T-helper 17 cell (primary cell): ENCODE data around the gene ROR2. TPM values are rescaled to one million over a fixed set of nuclear protein-coding genes. Genes with fewer than 3 reads are reported as not detected.

Experiments used
- ATAC-seq: fragments of 150-1000 bp; cut with Tn5 transposase; 2 replicates; pipeline ENCODE4 v1.10.0; 2021; ENCODE audit warnings: mild to moderate bottlenecking, moderate library complexity
- DNase-seq, 3 donors: peaks; one replicate each; pipeline versions ENCODE4 v3.0.0 to v3.0.0-alpha.2; 2020 to 2021
- H3K9me3 ChIP-seq: one replicate; pipeline ENCODE4 v1.7.0; 2013; ENCODE audit warnings: low read length, mild to moderate bottlenecking; ENCODE audit not compliant: control insufficient read depth, poor library complexity, severe bottlenecking
- H3K27ac Mint-ChIP-seq: one replicate; pipeline ENCODE4 v1.8.0; 2022; ENCODE audit warnings: mild to moderate bottlenecking, moderate library complexity, mixed read lengths
- H3K27me3 Mint-ChIP-seq: one replicate; pipeline ENCODE4 v1.8.0; 2022; ENCODE audit warnings: mixed read lengths
- H3K36me3 Mint-ChIP-seq: one replicate; pipeline ENCODE4 v1.8.0; 2022; ENCODE audit warnings: low read depth, mixed read lengths
- H3K4me1 Mint-ChIP-seq: one replicate; pipeline ENCODE4 v1.8.0; 2022; ENCODE audit warnings: mild to moderate bottlenecking, mixed read lengths
- H3K4me3 Mint-ChIP-seq: one replicate; pipeline ENCODE4 v1.8.0; 2022; ENCODE audit warnings: mild to moderate bottlenecking, moderate library complexity, mixed read lengths
- total RNA-seq, 4 donors: library from RNA in 2 of 4; stranded (reverse) in 2 of 4; gene quantifications; one replicate each; pipeline ENCODE4 v1.2.3 and lab custom pipeline; 2022 to 2026

Gene ROR2
- total RNA-seq, 2 donors from 2014 or later = 0.22 to 0.37 TPM

DNA sequence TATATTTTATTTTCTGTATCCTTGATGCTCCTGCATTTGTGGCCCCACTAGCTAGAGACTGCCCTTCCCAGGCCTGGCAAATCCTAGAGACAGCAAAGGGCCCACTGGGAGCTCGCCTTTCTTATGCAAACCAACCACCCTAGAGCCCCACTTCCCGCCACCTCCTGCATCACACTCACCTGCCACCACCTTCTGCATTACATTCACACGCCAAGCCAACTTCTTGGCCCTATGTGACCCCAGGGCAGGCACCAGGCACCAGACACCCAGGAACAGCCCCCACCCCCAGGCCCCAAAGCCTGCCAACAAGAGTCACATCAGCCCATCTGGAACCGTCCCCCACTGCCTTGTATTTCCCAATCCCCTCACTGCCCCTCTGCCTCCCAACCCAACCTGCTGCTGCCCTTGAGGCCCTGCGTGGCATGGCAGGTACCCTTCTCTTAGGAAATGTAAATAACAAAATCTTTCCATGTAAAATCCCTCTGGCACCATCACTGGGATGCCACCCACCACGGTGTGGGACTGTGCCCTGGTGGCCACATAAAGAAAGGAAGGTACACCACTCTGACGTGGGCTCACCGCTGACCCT is 22.0 kb downstream of the ROR2 start:
- H3K4me3 Mint-ChIP-seq = no peak overlapping the region
- peaks cover 4% of the 10 kb centered on the region for H3K9me3 ChIP-seq
- no peaks in the 10 kb centered on the region for H3K36me3 Mint-ChIP-seq
- ATAC-seq (no peak), DNase-seq (no peak)
- no peaks in the 10 kb centered on the region for H3K4me1 Mint-ChIP-seq
- no peak overlapping the region for H3K27ac Mint-ChIP-seq
- H3K27me3 Mint-ChIP-seq = peaks cover 13% of the 10 kb centered on the region

DNA sequence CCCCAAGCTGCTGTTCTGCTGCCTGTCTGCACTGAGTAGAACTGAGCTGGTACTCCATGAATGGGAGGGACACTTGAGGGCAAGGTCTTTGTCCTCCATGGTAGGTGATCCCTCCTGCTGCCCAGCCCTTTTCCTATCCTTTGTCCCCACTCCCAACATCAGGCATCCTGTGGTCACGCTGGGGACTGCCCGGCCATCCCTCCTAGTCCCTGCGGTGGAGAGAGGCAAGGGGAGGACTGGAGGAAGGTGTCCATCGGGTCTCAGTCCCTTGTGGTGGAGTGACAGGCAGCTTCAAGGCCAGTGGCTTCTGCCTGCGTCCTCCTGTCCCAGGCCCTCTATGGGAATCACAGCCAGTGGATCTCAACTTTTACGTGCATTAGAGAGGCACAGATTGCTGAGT is 25.9 kb downstream of the ROR2 start:
- H3K27ac Mint-ChIP-seq = no peak overlapping the region

DNA sequence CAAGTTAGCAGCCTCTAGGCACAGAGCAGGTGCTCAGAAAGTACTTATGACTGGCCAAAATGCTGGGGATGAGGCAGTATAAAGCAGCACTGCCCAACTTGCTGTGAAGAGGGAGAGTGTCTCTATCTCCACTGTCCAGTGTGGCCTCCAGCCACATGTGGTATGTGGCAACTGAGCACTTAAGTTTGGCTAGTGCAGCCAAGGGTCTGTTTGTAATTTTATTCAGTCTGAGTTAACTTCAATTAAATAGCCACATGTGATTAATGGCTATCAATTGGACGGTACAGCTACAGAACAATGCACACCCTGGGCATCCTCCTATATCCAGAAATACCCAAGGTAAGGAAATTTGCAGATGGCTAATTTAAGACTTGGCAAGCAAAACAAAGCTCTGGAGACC is 26.9 kb downstream of the ROR2 start:
- Mint-ChIP-seq H3K4me1 (peaks cover 2% of the 10 kb centered on the region), H3K4me3 (no peak overlapping the region), H3K27me3 (peaks cover 48% of the 10 kb centered on the region), H3K36me3 (peaks cover 2% of the 10 kb centered on the region), H3K27ac (no peak overlapping the region)
- no peak for DNase-seq
- H3K9me3 ChIP-seq = no peaks in the 10 kb centered on the region
- ATAC-seq = no peak

More for the DNA sequence above, 25.9 kb downstream of the ROR2 start:
- H3K27me3 Mint-ChIP-seq = peaks cover 41% of the 10 kb centered on the region
- H3K4me1 Mint-ChIP-seq = peaks cover 2% of the 10 kb centered on the region
- H3K4me3 Mint-ChIP-seq = no peak overlapping the region
- H3K36me3 Mint-ChIP-seq = peaks cover 2% of the 10 kb centered on the region
- ATAC-seq (no peak), DNase-seq (no peak)
- no peaks in the 10 kb centered on the region for H3K9me3 ChIP-seq

DNA sequence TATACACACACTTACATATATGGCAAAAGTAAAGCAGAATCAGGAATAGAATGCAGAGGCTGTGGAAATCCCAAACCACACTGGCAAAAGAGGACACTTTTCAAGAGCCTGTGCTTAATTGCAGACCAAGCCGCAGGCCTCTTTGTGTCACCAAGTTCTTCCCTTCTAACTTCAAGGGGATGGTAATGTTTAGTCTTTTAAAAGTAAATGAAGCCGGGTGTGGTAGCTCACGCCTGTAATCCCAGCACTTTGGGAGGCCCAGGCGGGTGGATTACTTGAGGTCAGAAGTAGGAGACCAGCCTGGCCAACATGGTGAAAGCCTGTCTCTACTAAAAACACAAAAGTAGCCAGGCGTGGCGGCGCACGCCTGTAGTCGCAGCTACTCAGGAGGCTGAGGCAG is 28.7 kb downstream of the ROR2 start:
- DNase-seq (no peak), ATAC-seq (no peak)
- no peak overlapping the region for H3K27ac Mint-ChIP-seq
- H3K4me3 Mint-ChIP-seq = no peak overlapping the region
- no peaks in the 10 kb centered on the region for H3K9me3 ChIP-seq
- H3K4me1 Mint-ChIP-seq = peaks cover 2% of the 10 kb centered on the region
- peaks cover 7% of the 10 kb centered on the region for H3K36me3 Mint-ChIP-seq
- peaks cover 60% of the 10 kb centered on the region for H3K27me3 Mint-ChIP-seq

DNA sequence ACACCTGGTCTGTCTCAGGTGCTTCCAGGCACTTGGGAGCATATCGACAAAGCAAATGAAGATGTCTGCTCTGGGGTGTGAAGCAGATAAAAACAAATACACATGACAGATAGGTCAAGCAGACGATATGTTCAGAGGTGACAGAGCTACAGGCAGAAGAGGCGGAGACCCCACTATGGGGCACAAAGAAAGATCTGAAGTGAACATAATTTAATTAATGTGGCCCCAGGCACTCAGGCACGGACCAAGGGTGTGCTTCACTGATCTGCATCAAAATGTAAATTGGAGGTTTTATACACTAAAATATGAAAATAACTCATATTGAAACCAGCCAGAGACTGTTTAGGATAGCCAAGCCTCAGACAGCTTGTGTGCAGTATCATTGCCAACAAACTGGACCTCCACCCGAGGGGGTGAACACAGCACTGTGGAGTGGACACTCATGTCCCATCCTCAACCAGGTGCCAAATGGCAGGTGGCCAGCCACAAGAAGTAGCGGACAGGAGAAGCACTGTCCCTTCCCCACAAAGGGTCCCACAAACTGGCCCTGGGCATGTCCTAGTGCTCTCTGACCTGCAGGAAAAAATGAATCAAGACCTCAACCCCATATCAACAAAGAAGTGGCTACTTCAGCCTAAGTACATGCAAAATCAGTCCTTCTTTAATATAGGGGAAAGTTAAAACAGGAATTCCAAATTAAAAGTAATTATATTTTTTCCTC is 29.2 kb downstream of the ROR2 start:
- no peaks in the 10 kb centered on the region for H3K9me3 ChIP-seq
- Mint-ChIP-seq H3K4me1 (peaks cover 2% of the 10 kb centered on the region), H3K36me3 (peaks cover 7% of the 10 kb centered on the region), H3K27me3 (peaks cover 65% of the 10 kb centered on the region), H3K4me3 (no peak overlapping the region), H3K27ac (no peak overlapping the region)
- DNase-seq (no peak), ATAC-seq (no peak)

DNA sequence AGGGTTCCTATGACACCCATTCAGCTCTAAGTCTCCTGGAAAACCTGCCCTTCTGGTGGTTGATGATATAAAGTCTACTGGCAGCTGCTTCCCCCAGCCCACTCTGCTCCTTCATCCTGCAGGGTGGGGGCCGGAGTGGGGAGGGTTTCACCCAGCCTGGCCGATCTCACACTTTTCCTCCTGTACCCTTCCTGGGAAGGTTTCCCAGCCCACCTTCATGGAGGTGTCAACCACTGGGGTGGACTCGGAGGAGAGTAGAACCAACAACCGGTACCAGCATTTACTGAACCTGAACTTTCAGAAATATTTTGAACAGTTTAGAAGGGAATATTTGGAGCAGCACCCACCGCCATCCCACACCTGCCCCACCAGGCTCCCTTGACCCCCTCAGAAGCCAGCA is 30.4 kb downstream of the ROR2 start:
- ATAC-seq = no peak
- Mint-ChIP-seq H3K4me3 (no peak overlapping the region), H3K36me3 (peaks cover 7% of the 10 kb centered on the region), H3K27ac (no peak overlapping the region), H3K4me1 (peaks cover 2% of the 10 kb centered on the region), H3K27me3 (peaks cover 72% of the 10 kb centered on the region)
- no peaks in the 10 kb centered on the region for H3K9me3 ChIP-seq
- no peak for DNase-seq

DNA sequence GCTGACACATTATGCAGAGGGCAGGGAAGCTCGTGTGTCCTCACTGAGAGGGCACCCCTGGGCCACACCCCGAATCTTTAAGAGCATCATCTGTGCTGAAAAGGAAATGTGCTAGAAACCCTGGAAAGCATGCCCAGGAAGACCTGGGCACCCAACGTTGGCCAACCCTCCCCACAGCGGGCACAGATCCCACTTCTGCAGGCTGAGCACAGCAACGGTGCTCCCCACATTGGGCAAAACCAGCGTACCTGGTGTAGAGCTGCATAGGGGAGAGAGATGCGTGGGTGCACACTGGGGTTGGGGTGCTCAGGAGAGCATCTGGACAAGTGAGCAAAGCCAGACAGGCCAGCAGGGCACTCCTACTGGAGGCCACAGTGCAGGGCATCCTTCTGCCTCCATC is 32.6 kb downstream of the ROR2 start:
- no peaks in the 10 kb centered on the region for H3K9me3 ChIP-seq
- no peak for ATAC-seq
- Mint-ChIP-seq H3K27me3 (peaks cover 53% of the 10 kb centered on the region), H3K36me3 (peaks cover 4% of the 10 kb centered on the region), H3K4me3 (no peak overlapping the region), H3K27ac (no peak overlapping the region), H3K4me1 (no peaks in the 10 kb centered on the region)
- DNase-seq = no peak

DNA sequence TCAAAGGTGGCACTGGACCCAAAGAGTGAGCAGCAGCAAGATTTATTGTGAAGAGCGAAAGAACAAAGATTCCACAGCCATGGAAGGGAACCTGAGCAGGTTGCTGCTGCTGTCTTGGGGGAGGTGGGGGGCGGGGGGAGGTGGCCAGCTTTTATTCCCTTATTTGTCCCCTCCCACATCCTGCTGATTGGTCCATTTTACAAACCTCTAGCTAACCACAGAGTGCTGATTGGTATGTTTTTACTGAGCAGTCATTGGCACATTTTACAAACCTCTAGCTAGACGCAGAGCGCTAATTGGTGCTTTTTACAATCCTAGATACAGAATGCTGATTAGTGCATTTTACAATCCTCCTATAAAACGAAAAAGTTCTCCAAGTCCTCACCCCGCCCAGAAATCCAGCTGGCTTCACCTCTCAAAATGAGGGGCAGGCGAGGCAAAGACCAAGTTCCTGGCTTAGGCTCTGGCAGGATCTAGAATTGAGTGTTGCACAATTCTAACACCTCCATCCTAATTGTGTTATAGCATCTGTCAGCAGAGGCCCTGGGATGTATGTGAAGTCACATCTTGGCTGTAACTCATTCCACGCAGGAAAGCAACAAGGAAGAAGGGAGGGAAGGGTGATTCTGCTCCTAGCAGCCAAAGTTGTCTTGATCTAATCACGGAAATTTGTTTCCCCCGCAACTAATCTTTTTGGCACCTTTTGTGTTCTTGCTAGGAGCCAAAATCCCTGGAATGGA is 34.3 kb downstream of the ROR2 start:
- DNase-seq (no peak), ATAC-seq (no peak)
- Mint-ChIP-seq H3K4me1 (no peaks in the 10 kb centered on the region), H3K27me3 (peaks cover 44% of the 10 kb centered on the region), H3K27ac (no peak overlapping the region), H3K36me3 (peaks cover 4% of the 10 kb centered on the region), H3K4me3 (no peak overlapping the region)
- no peaks in the 10 kb centered on the region for H3K9me3 ChIP-seq

DNA sequence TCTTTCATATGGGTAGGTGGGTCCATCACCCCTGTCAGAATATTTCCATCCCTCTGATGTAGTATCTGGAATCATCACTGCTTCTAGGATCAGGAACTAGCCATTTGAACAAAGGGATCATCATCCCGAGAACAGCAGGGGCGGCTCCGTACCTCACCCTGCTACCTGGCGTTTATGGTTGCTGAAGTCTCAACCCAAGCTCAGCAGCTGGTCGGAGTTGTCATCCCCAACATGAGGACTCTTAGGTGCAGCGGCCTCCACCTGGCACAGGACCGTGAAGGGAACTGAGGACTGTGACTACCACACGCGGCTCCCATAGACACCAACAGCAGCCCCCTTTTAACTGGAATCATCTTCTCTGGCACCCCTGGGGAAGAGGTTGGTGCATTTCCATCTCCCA is 35.1 kb downstream of the ROR2 start:
- no peak overlapping the region for H3K27ac Mint-ChIP-seq
- H3K9me3 ChIP-seq = no peaks in the 10 kb centered on the region
- H3K27me3 Mint-ChIP-seq = peaks cover 38% of the 10 kb centered on the region
- DNase-seq = no peak
- no peaks in the 10 kb centered on the region for H3K4me1 Mint-ChIP-seq
- peaks cover 4% of the 10 kb centered on the region for H3K36me3 Mint-ChIP-seq
- H3K4me3 Mint-ChIP-seq = no peak overlapping the region
- ATAC-seq = no peak

DNA sequence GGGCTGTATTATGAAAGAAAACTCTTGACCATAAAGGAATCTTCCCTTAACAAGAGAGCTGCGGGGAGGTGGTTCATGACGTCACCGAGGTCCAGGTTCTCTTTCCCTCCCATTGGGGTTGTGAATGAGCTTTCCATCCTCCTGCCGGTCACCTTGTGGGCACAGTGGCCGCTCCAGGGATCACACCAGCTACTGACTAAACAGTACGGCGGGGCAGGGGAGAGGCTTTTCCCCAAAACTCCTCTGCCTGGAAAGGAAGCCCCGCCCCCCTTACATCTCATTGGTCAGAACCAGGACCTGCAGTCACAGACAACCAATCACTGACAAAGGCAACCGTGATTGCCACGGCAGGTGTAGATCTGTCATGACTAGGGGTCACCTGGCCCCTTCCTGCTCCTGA is 35.6 kb downstream of the ROR2 start:
- ATAC-seq (no peak), DNase-seq (no peak)
- Mint-ChIP-seq H3K4me3 (no peak overlapping the region), H3K27me3 (peaks cover 34% of the 10 kb centered on the region), H3K4me1 (no peaks in the 10 kb centered on the region), H3K27ac (no peak overlapping the region), H3K36me3 (peaks cover 4% of the 10 kb centered on the region)
- H3K9me3 ChIP-seq = no peaks in the 10 kb centered on the region

DNA sequence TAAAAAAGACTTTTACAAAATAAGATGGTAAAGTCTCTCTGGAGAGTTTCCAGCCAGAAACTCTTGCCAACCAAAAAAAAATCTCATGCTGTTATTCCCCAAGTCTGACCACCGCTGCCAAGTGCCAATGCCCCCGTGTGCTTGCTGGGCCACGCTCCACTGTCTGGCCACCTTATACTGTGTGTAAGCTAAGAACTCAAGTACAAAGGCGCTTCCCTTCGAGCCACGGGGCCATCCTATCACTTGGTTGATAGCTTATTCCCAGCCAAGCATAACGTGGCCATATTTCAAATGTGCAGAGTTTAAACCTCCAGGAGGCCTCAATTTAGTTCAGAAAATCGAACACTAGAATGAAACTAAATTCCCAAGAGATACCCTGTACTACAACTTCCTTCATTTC is 36.0 kb downstream of the ROR2 start:
- H3K9me3 ChIP-seq = no peaks in the 10 kb centered on the region
- H3K36me3 Mint-ChIP-seq = peaks cover 4% of the 10 kb centered on the region
- H3K27me3 Mint-ChIP-seq = peaks cover 30% of the 10 kb centered on the region
- no peak overlapping the region for H3K4me3 Mint-ChIP-seq
- DNase-seq = no peak
- H3K4me1 Mint-ChIP-seq = no peaks in the 10 kb centered on the region
- H3K27ac Mint-ChIP-seq = no peak overlapping the region
- ATAC-seq = no peak

DNA sequence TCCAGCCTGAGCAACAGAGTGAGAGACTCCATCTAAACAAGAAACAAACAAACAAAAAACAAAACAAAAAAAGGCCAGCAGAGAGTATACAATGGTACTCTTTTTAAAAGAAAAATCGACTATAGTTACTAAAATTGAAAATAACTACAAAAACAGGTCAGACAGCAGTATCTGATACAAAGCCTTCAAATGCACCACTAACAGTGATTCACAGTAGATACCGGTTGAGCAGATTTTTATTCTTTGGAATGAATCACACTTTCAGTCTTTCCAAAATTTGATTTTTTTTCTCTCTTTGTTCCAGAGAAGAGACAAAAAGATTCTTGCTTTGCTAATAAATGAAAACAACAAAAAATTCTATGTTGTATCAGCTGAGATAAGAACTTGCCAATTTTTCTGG is 36.9 kb downstream of the ROR2 start:
- H3K4me1 Mint-ChIP-seq = no peaks in the 10 kb centered on the region
- H3K27me3 Mint-ChIP-seq = peaks cover 24% of the 10 kb centered on the region
- H3K4me3 Mint-ChIP-seq = no peak overlapping the region
- ATAC-seq (no peak), DNase-seq (no peak)
- peaks cover 4% of the 10 kb centered on the region for H3K36me3 Mint-ChIP-seq
- no peaks in the 10 kb centered on the region for H3K9me3 ChIP-seq
- no peak overlapping the region for H3K27ac Mint-ChIP-seq

DNA sequence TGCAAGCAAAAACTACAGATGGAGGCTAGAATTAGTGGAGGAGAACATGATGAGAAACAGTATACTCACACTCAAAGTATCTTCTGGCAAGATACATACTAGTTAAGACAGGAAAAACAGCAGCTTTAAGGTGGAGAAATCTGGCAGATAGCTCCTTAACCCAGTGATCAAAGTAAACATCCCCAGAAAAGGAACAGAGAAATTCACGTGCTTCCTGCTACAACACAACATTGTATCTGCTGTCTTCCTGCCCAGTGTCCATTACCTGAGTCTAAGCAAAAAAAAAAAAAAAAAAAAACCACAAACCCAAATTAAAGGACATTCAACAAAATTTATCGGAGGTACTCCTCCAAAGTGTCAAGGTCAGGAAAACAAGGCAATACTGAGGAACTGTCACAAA is 38.4 kb downstream of the ROR2 start:
- Mint-ChIP-seq H3K27ac (no peak overlapping the region), H3K27me3 (peaks cover 14% of the 10 kb centered on the region), H3K4me3 (no peak overlapping the region), H3K36me3 (no peaks in the 10 kb centered on the region), H3K4me1 (peaks cover 6% of the 10 kb centered on the region)
- DNase-seq (no peak), ATAC-seq (no peak)
- no peaks in the 10 kb centered on the region for H3K9me3 ChIP-seq
